Central memory CD4-positive, alpha-beta T cell (primary cell): ENCODE data around the gene KLHL34.

ENCODE experiments used
- DNase-seq: peaks from one replicate; pipeline ENCODE4 v3.0.0; 2022
- total RNA-seq, 3 experiments: gene quantifications; one replicate each; lab custom pipeline; 2026; lab: John Stamatoyannopoulos, UW

The KLHL34 gene, protein sequence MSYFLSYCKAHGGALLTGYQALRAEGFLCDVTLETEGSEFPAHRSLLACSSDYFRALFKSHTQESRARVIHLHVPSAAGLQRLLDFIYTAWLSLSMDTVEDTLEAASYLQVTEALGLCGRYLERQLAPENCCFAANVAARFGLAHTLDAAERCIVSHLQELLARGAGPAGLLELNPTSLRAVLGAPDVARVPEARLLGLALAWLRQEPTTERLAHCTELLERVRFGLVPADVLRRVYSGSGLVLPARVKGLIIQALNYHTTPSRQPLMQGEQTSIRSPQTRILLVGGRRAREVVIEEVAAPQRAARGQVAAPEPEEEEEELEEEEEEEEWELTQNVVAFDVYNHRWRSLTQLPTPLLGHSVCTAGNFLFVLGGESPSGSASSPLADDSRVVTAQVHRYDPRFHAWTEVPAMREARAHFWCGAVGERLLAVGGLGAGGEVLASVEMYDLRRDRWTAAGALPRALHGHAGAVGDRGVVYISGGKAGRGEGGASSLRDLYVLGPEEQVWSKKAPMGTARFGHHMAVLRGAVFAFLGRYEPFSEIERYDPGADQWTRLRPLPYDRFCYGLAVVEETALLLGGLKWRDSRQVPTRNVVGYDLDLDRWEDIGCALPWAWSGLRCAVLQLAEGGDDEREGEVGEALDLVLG
- 2.1 to 8.1 (median 2.7) reads per million in 3 experiments for total RNA-seq

DNA sequence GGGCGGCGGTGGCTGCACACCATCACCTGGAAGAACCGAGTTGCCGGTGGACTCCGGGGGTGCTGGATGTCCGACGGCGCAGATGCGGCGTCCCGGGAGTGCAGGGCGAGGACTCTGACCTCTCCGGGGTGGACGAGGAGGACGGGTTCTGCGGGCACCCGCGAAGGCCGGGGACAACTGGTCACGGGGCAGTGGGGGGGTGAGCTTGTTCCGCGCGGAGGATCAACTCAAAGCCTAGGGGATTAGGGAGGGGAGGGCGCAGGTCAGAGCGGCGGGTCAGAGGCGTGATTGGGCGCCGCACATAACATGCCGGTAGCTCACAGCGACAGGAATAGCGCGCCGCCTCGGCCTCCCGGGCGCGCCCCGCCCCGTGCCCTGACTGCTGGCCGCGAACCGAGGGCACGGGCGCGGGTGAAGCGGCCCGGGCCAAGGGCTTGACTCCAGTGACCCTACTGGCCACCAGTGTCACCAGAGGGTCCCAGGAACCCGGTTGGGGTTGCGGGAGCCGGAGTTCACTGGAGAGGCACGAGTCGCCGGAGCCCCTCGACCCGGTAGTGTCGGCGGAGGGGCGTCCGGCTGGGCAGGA, at the start of gene KLHL34:
KLHL34 (minus strand) TSS at position 179 of the 586 bp plus-strand sequence. CDS start 542 bp downstream, outside the sequence.
- no peak for DNase-seq

DNA sequence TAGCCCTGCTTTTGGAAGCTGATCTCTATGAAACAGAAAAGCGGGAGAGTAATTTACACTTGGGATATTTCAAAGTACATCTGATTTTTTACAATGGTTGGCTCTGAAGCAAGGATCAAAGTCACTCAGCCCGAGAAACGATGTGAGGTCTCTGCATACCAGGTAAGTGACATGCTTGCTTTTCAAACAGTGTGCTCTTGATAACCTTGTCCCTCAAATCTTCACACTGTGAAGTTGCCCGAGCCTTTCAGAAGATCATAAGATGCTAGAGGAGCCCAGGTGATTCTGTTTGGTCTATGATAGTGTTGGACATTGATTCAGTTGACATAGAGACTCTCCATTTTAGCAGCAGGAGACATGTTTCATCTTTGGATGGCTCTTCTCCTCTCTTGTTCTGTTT, 47.1 kb upstream of the KLHL34 start:
- no peak for DNase-seq

DNA sequence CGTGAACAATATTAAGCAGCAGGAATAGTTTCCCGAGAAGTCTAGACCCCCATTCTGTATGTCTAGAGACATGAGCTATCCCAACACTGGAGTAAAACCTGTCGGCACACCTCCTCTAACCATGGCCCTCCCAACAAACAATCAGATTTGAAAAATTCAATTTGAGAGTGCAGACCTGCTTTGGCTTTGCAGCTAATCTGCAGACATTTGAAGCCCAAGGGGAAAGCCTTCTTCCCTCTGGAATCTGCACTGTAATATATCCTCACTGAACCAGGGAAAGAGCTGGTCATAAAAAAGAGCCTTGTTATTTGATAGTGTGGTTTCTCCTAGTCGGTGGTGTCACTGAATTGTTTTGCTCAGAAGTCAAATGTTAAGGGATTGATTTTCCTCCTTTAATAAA, 44.6 kb upstream of the KLHL34 start:
- DNase-seq = no peak

DNA sequence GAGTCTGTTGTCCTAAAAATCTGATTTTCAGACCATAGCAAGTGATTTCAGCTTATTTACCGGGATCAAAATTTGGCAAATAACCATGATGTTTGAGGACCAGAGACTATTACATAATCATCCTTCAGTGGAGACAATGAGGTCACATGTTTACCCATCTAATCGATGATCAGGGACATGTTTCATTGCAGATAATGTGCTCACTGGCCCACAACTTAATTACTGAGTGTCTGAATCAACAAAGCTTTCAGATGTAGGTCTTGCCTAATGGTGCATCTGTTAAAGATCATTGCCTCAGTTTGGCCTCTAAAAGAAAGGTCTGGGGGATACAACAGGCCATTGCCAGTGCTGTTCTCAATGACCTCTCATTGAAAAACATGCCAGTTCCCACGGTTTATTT, 42.8 kb upstream of the KLHL34 start:
- no peak for DNase-seq

DNA sequence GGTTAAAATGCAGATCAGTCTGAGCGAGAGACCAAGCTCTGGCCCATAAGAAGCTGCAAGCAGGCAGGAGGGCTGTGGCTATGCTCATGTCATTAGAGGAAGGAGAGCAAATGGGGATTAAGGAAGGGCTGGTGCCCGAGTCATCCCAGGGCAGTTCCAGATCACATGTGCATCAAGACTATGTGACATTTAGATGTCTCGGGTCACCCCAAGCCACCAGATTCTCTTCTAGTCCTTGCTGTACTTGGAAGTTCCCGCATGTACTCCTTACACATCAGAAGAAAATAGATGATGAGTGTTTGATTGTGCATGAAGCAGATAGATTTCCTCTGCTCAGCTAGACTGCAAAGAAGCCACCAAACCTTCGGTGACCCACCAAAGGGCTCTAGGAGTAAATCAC, 42.1 kb upstream of the KLHL34 start:
- no peak for DNase-seq

DNA sequence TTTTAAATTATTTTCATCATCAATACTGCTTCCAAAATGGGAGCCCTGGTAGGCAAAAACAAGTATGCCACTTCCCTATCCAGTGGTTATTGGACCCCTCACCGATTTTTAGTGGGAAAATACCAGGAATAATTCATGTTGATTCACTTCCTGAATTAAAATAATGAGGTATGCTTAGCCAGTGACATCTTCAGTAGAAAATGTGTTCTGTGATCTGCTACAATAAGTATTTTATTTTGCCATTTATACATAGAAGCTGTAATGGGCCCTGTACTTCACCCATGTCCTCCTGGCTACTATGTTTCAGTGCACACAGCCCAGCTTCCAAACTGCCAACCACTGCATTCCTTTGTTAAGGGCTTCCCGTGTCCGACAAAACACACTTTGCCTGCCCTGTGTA, 41.0 kb upstream of the KLHL34 start:
- DNase-seq = no peak

DNA sequence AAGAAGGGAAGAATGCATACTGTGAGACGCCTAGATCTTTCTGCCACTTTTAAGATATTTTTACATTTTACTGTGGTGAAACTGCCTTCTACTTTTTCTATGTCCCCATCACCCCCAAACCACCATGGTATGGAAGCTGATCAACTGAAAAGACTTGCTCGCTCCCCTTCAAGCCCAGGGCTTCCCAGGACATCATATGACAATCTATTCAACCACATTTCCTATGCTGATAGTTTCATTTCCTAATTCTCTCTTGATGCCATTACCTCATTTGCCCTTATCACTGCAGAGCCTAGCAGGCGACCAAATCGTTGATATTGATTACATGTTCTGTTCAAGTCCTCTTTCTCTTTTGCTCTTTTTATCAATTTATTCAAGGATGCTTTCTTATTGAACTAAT, 40.1 kb upstream of the KLHL34 start:
- no peak for DNase-seq

DNA sequence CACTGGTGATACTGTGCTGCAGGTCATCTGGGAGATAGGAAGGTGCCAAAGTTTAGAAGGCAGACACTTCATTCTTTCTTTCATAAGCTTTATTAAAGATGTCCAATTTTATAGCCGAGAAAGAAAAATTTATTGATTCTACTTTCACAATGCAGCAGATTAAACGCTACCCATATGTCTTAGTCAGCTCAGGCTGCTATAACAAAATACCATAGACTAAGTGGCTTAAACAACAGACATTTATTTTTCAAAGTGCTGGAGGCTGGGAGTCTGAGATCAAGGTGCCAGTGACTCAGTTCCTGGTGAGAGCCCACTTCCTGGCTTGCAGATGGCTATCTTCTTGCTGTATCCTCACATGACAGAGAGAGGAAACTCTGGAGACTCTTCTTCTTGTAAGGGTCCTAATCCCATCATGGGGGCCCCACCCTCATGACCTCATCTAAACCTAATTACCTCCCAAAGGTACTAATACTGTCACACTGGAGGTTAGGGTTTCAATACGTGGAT, 33.4 kb upstream of the KLHL34 start:
- DNase-seq = no peak

DNA sequence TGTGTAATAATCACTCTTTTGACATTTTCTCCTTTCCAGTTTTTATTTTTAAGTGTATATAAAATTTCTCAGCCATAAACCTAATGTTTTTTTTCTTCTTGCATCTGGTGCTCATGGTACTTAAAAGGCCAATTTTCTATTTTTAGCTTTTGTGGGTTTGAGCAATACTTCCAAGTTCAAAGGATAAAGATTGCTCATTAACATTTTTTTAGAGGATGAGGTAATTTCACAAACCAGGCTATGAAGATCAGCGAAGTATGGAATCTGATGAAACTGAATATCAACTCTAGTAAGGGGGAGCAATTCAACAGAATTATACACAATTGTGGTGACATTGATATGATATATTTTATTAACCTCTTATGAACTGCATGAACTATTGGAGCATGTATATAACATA, 25.8 kb upstream of the KLHL34 start:
- DNase-seq = no peak

DNA sequence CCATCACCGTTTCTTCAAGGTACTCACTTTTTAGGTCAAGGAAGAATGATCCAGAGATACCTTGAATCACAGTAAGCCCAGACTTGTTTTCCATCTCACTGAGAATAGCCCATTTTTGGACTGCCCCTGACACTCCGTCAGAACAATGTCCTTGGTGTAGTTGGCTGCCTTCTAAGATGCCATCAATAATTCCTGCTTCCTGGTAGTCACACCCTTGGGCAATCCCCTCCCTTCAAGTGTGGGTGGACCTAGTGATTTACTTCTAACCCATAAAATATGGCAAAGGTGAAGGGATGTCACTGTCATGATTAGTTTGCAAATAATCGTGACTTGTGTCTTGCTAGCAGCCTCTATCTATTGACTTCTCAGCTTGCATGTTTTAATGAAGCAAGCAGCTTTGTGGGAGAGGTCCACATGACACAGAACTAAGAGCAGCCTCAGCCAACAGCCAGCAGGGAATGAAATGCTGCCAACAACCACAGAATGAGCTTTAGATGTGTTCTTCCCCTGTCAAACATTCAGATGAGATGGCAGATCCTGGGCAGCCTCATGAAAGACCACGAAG, 20.0 kb upstream of the KLHL34 start:
- DNase-seq = no peak

DNA sequence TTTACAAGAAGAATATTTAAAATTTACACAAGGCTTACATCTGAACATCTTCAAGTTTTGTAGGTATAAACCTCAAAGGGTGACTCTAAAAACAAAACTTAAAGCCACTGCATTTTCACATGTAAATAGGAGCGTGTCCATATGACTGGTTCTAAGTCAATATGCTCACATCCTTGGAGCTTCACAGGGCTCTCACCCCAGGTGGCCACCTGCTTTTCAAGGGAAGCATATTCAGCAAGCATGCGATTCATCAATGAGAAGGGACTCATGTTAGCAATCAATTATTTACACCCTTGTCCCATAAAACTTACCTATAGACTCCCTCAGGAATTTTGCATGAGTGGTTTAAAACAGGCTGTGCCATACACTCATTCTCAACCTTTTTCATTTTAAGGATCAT, 17.8 kb upstream of the KLHL34 start:
- no peak for DNase-seq

DNA sequence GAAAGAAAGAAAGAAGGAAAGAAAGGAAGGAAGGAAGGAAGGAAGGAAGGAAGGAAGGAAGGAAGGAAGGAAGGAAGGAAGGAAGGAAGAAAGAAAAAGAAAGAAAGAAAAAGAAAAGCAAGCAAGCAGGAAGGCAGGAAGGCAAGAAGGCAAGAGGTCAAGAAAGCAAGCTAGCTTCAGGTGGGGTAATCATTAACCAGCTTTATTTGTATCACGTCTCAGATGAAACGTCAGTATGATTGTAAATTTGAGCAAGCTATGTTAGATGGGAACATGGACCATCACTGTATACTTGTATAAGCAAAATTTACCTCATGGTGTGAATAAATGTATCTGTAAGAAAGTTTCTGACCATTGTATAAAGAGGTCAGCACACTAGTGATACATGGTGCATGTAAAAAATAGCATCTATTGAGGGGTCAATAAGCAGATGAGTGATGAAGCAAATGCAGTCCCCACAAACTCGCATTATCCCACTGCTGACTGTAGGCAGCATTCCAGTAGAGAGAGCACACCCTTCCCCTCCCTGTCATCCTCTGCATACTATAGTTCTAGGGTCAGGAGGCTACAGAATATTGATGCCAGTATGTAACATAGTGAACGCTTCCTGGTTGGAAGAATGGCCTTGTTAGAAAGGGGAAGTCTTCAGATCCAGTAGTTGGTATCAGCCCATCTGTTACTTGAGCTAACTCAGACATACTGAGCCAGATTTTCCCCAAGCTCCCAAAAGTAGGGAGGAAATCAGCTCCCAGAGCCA, 16.5 kb upstream of the KLHL34 start:
- no peak for DNase-seq

DNA sequence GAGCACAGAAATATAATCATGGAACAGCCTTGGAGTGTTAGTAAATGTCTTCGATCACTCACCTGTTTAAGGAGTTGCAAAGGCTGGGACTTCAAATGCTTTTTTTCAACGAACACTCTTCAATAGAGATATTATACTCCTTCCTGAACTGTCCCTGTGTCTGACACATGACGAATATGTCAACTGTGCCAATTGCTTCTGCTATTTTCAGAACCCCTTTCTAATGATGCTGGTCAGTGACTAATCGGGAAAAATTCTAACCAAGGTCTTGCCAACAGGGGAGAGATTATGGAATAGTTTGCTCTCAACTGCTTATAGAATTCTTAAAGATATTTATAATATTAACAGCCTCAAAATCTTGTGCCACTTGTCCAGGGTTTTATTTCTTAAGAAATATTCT, 8.5 kb upstream of the KLHL34 start:
- no peak for DNase-seq

DNA sequence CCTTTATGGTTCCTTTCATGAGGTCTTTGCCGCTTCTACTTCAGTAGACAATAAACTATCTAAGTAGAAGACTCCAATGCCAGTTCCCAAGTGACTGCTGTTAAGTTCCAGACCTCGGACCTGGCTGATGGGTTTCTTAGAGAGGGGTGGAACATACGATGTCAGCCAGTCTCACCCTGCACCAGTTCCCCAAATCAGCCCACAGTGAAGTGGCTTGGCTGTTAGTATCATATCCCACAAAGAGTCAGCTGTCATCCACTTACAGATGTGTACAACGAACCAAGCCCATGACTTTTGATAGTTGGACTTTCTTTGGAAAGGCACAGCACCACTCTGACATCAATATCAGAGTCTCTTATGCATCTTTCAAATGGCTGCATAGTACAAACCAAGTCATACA, 8.1 kb upstream of the KLHL34 start:
- DNase-seq = no peak

DNA sequence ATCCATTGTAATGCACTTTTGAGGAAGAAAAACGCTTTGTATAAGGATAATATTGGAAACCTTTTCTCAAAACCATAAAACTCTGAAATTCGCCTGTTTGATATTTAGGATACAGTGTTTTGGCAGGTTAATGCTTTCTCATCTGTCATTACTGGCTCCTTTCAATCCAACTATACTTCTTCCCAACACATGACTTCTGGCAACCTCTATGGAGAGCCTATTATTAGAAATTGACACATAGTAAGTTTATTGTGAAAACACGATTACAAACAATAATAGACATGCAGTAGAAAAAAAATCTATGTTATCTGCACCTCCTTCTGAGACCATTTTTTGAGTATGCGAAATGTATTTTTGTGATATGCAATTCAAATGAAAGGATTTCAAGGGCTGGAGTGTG, 4.6 kb upstream of the KLHL34 start:
- no peak for DNase-seq

DNA sequence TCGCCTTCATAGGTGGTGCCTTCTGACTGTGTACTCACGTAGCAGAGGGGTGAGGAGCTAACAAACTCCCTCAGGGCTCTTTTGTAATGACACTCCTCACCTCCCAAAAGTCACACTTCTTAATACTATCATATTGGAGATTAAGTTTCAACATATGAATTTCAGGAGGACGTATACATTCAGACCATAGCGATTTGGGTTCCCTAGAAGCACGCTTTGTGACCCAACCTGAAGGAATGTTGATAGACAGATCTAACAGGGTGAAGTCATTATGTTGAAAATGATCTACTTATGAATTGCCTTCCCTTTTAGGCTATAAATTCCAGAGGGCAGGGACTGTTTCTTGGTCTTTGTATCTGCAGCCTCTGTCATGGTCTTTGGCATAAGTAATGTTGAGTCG, 3.2 kb upstream of the KLHL34 start:
- no peak for DNase-seq

DNA sequence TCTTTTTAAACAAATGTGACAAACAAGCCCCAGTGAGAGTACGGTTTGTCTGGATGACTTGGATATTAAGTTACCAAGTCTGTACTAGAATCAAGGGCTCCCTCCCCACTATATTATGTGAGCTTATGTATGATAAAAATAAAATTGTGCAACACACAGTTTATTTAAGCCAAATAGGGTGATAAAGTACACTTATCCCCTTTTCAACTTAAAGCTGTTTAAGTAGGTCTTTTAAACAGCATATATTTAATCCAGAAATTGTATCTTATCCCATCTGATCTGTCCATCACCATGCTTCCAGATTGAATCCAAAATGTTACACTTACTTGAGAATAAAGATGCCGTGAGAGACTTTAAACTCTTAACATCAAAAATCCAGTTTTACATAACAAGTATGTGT, 2.0 kb upstream of the KLHL34 start:
- no peak for DNase-seq

DNA sequence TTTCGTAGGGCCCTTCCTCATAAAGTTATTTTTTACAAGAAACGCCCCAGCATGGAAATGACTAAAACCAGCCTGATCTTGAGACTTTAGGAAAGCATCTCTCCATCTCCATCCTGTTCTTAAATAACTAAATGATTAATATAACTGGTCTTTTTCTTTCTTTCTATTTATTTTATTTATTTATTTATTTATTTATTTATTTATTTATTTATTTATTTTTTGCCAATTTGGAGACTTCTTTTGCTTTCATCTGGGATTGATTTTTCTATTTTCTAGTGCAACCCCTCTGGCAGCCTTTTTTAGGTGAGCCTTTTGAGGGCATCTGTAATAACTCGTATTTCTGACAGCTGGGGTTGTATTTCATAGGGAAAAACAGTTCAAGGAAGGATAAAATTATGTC, 1.2 kb upstream of the KLHL34 start:
- DNase-seq = no peak

DNA sequence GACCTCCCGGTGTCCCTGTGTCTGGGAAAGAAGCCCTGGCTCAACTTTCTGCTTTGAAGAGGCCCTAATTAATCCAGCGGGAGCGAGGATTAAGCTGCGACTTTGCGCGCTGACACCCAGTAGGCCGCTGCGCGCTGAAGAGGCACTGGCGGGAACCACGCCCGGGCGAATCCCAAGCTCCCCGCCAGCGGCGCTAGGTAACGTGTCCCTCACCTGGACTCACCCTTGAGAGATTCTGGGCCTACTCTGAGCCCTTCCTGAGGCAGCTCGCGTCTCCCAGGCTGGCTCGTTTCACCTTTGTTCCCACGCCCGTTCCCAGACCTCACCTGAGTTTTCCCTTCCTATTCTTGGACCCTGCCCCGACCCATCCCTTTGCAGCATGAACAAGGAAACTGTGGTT, 616 bp upstream of the KLHL34 start:
- no peak for DNase-seq

DNA sequence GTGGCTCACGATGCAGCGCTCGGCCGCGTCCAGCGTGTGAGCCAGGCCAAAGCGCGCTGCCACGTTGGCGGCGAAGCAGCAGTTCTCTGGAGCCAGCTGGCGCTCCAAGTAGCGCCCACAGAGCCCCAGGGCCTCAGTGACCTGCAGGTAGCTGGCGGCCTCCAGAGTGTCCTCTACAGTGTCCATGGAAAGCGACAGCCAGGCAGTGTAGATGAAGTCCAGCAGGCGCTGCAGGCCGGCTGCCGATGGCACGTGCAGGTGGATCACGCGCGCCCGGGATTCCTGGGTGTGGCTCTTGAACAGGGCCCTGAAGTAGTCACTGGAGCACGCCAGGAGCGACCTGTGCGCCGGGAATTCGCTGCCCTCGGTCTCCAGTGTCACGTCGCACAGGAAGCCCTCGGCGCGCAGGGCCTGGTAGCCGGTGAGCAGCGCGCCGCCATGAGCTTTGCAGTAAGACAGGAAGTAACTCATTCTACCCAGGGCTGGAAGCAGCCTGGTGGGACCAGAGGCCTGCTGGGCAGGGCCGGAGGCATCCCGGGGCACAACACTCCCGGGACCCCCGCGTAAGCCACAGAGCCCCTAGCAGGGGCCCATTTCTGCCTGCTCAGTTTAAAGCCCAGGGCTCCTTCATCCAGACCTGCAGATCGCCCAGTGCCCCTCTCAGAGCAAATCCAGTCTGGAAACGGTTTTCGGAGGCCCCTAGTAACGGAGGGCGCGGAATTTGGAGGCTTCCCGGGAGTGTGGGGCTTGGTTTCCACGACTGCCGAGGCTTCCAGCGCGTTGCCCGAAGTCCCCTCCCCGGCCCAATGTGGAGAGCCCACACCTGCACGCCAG, 595 bp downstream of the KLHL34 start:
- no peak for DNase-seq

DNA sequence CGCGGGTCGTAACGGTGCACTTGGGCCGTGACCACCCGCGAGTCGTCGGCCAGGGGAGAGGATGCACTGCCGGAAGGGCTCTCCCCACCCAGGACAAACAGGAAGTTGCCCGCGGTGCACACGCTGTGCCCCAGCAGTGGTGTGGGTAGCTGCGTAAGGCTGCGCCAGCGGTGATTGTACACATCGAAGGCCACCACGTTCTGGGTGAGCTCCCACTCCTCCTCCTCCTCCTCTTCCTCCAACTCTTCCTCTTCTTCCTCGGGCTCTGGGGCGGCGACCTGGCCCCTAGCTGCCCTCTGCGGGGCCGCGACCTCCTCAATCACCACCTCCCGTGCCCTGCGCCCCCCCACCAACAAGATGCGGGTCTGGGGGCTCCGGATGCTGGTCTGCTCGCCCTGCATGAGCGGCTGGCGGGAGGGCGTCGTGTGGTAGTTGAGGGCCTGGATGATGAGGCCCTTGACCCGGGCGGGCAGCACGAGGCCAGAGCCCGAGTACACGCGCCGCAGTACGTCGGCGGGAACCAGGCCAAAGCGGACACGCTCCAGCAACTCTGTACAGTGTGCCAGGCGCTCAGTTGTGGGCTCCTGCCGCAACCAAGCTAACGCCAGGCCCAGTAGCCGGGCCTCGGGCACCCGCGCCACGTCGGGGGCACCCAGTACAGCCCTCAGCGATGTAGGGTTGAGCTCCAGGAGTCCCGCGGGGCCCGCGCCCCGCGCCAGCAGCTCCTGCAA, 1.4 kb downstream of the KLHL34 start:
- DNase-seq = no peak
